GM23248 (cell line): ENCODE data around the gene COPS6. TPM values are rescaled to one million over a fixed set of nuclear protein-coding genes. Genes with fewer than 3 reads are reported as not detected.
A peak's percentile ranks its signal among the peaks of the same experiment; 100 is the strongest.

ENCODE experiments used
- DNase-seq: peaks from one replicate; pipeline ENCODE4 v3.0.0-alpha.2; 2015
- H2AFZ ChIP-seq: fragments of 200-600 bp; sonication (generic); 2 replicates; pipeline ENCODE4 v1.6.1; 2016; ENCODE audit warnings: antibody characterized with exemption
- H3F3A ChIP-seq: fragments of 200-600 bp; sonication (generic); 2 replicates; pipeline ENCODE4 v1.6.1; 2016; ENCODE audit warnings: mild to moderate bottlenecking, antibody characterized with exemption, mixed run types; ENCODE audit not compliant: insufficient read depth
- H3K27ac ChIP-seq: fragments of 200-600 bp; sonication (generic); 2 replicates; pipeline ENCODE4 v1.5.1; 2016; ENCODE audit warnings: mild to moderate bottlenecking
- H3K27me3 ChIP-seq: fragments of 200-600 bp; sonication (generic); replicated peaks from 2 replicates; pipeline ENCODE4 v1.6.1; 2016; ENCODE audit warnings: mild to moderate bottlenecking; ENCODE audit not compliant: insufficient read depth
- H3K36me3 ChIP-seq: fragments of 200-600 bp; sonication (generic); 2 replicates; pipeline ENCODE4 v1.6.1; 2016; ENCODE audit warnings: low read depth, mild to moderate bottlenecking
- H3K4me1 ChIP-seq: fragments of 200-600 bp; sonication (generic); 2 replicates; pipeline ENCODE4 v1.6.1; 2016; ENCODE audit warnings: mild to moderate bottlenecking; ENCODE audit not compliant: insufficient read depth
- H3K4me2 ChIP-seq: fragments of 200-600 bp; sonication (generic); one replicate; pipeline ENCODE4 v1.6.1; 2016; ENCODE audit warnings: mild to moderate bottlenecking; ENCODE audit not compliant: unreplicated experiment
- H3K4me3 ChIP-seq: fragments of 200-600 bp; sonication (generic); 2 replicates; pipeline ENCODE4 v1.5.1; 2016; ENCODE audit warnings: mild to moderate bottlenecking
- H3K79me2 ChIP-seq: fragments of 200-600 bp; sonication (generic); 2 replicates; pipeline ENCODE4 v1.6.1; 2016; ENCODE audit warnings: mild to moderate bottlenecking; ENCODE audit not compliant: insufficient read depth
- H3K9ac ChIP-seq: fragments of 200-600 bp; sonication (generic); 2 replicates; pipeline ENCODE4 v1.6.1; 2016; ENCODE audit warnings: mild to moderate bottlenecking
- H3K9me2 ChIP-seq: fragments of 200-600 bp; sonication (generic); 2 replicates; pipeline ENCODE4 v1.6.1; 2016; ENCODE audit warnings: mixed run types, mild to moderate bottlenecking, moderate library complexity; ENCODE audit not compliant: insufficient read depth
- H3K9me3 ChIP-seq: fragments of 200-600 bp; sonication (generic); one replicate; pipeline ENCODE4 v1.6.1; 2017; ENCODE audit warnings: low read depth
- H4K20me1 ChIP-seq: fragments of 200-600 bp; sonication (generic); 2 replicates; pipeline ENCODE4 v1.6.0; 2016; ENCODE audit not compliant: insufficient read depth
- EZH2 ChIP-seq: fragments of 200-600 bp; sonication (generic); IDR thresholded peaks from 2 replicates; pipeline ENCODE4 v1.6.1; 2018; ENCODE audit warnings: antibody characterized with exemption, mild to moderate bottlenecking; ENCODE audit not compliant: insufficient read depth, poor library complexity, severe bottlenecking
- EZH2phosphoT487 ChIP-seq: fragments of 200-600 bp; sonication (generic); IDR thresholded peaks from 2 replicates; pipeline ENCODE4 v1.6.1; 2018; ENCODE audit warnings: antibody characterized with exemption, moderate library complexity, mild to moderate bottlenecking, low read depth; ENCODE audit not compliant: insufficient read depth
- WGBS, 2 experiments: methylation state at CpG; one replicate each; pipeline ENCODE4 v1.1.6; 2015 to 2017; ENCODE audit warnings: low lambda C conversion rate in 2 of 2, low coverage in 1 of 2; ENCODE audit errors: missing lambda C conversion rate in 2 of 2; 5-methylcytosine and 5-hydroxymethylcytosine counted together
- in situ Hi-C: fragments of 300-500 bp; cut with MboI; formaldehyde crosslinking; loops from 2 replicates; pipeline ENCODE4 v1.15.0; 2020
- polyA plus RNA-seq: library from polyadenylated mRNA; unstranded; fragments of >200 nt; fragmentation: Nextera tagmentation; extraction: Ambion mirVana; gene quantifications from 2 replicates; pipeline ENCODE4 v1.2.1, GENCODE V29; 2016
- total RNA-seq: library from RNA; depleted of rRNA; stranded (reverse); fragments of >200 nt; shearing (Covaris generic); gene quantifications from 2 replicates; pipeline ENCODE4 v1.2.3, GENCODE V29; 2014

The COPS6 gene
- total and polyA plus RNA-seq, 2 experiments from 2014 or later = 79.1 to 214 TPM

DNA sequence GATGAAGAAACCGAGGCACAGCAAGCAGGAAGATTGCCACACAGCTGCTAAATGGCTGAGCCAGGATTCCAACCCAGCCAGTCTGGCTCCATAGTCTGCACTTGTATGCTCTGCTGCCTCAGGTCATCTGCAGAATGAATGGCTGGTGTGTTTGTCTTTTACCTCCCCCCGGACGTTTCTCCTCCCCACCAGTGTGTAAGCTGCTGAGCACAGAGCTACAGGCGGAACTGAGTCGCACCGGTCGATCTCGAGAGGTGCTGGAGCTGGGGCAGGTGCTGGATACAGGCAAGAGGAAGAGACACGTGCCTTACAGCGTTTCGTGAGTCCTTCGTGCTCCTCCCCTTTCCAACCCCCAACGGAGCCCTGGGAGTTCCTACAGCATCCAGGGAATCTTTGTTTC, 33.3 kb downstream of the COPS6 start:
- no peak overlapping the region for H3K4me3 ChIP-seq
- 82 to 85% methylated on average over 13 of the region's 13 CpGs for WGBS, 2 experiments
- TF ChIP-seq EZH2 (no peak), EZH2phosphoT487 (no peak)
- no peak overlapping the region for H3K4me2 ChIP-seq
- peaks cover 10% of the 10 kb centered on the region; the same call in 1 of the 2 replicates for H3K4me1 ChIP-seq
- DNase-seq = no peak
- no peaks in the 10 kb centered on the region for H3K9me2 ChIP-seq
- H3K9me3 ChIP-seq = no peaks in the 10 kb centered on the region
- in situ Hi-C loops = no loop called here
- no peak overlapping the region for H2AFZ ChIP-seq
- no peak overlapping the region for H3K27ac ChIP-seq
- H4K20me1 ChIP-seq = no peaks in the 10 kb centered on the region
- H3K36me3 ChIP-seq = no peaks in the 10 kb centered on the region
- peaks cover 45% of the 10 kb centered on the region for H3K79me2 ChIP-seq
- H3K9ac ChIP-seq = no peak overlapping the region
- no peaks in the 10 kb centered on the region for H3K27me3 ChIP-seq
- H3F3A ChIP-seq = peaks cover 8% of the 10 kb centered on the region

DNA sequence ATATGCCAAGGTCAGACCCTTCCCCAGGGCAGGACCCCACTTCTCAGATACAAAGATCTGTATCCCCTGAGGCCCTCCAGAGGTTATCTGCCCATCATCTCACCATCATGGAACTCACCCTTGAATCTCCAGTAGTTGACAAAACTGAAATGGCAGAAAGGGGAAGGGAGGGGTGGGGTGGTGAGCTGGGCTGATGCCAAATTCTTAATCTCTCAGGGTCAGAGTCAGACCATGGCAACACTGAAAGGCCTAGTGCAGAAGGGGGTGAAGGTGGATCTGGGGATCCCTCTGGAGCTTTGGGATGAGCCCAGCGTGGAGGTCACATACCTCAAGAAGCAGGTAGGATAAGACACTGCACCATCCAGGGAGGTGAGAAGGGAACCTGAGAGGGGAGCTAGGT, 33.8 kb downstream of the COPS6 start:
- in situ Hi-C loops = no loop called here
- 92 to 100% methylated on average over 1 of the region's 1 CpG for WGBS, 2 experiments
- Histone ChIP-seq H3K4me3 (no peak overlapping the region), H3K9me3 (no peaks in the 10 kb centered on the region), H3K36me3 (no peaks in the 10 kb centered on the region), H3K4me2 (no peak overlapping the region), H3K27me3 (no peaks in the 10 kb centered on the region), H3K9ac (no peak overlapping the region), H3K79me2 (peaks cover 45% of the 10 kb centered on the region), H2AFZ (no peak overlapping the region), H3F3A (peaks cover 8% of the 10 kb centered on the region), H3K4me1 (peaks cover 10% of the 10 kb centered on the region; the same call in 1 of the 2 replicates), H3K9me2 (no peaks in the 10 kb centered on the region), H3K27ac (no peak overlapping the region), H4K20me1 (no peaks in the 10 kb centered on the region)
- DNase-seq = no peak
- no peak for TF ChIP-seq EZH2phosphoT487
- no peak for TF ChIP-seq EZH2

DNA sequence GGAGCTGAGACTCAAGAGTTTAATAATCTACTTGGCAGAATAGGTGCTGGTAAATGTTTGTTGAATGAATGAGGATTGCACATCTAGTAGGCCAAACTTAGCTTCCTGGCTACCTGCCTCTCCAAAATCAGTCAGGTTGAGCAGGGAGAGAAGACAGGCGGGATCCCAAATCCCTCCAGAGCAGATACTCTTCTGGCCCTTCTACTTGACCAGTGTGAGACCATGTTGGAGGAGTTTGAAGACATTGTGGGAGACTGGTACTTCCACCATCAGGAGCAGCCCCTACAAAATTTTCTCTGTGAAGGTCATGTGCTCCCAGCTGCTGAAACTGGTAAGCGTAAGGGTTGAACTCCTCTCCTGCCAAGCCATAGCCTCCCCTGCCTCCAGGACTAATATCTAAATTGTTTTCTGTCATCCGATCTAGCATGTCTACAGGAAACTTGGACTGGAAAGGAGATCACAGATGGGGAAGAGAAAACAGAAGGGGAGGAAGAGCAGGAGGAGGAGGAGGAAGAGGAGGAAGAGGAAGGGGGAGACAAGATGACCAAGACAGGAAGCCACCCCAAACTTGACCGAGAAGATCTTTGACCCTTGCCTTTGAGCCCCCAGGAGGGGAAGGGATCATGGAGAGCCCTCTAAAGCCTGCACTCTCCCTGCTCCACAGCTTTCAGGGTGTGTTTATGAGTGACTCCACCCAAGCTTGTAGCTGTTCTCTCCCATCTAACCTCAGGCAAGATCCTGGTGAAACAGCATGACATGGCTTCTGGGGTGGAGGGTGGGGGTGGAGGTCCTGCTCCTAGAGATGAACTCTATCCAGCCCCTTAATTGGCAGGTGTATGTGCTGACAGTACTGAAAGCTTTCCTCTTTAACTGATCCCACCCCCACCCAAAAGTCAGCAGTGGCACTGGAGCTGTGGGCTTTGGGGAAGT, 35.8 kb downstream of the COPS6 start:
- Histone ChIP-seq H4K20me1 (no peaks in the 10 kb centered on the region), H3K9ac (no peak overlapping the region), H3K4me3 (no peak overlapping the region), H3K9me2 (no peaks in the 10 kb centered on the region), H3K9me3 (no peaks in the 10 kb centered on the region), H3F3A (peaks cover 8% of the 10 kb centered on the region), H2AFZ (no peak overlapping the region), H3K27ac (no peak overlapping the region), H3K4me1 (peaks cover 4% of the 10 kb centered on the region; the same call in 1 of the 2 replicates), H3K4me2 (no peak overlapping the region), H3K36me3 (no peaks in the 10 kb centered on the region), H3K27me3 (no peaks in the 10 kb centered on the region), H3K79me2 (peaks cover 31% of the 10 kb centered on the region)
- WGBS, 2 experiments = 91 to 95% methylated on average over 4 of the region's 4 CpGs
- in situ Hi-C loops = no loop called here
- no peak for DNase-seq
- TF ChIP-seq EZH2phosphoT487 (no peak), EZH2 (no peak)

DNA sequence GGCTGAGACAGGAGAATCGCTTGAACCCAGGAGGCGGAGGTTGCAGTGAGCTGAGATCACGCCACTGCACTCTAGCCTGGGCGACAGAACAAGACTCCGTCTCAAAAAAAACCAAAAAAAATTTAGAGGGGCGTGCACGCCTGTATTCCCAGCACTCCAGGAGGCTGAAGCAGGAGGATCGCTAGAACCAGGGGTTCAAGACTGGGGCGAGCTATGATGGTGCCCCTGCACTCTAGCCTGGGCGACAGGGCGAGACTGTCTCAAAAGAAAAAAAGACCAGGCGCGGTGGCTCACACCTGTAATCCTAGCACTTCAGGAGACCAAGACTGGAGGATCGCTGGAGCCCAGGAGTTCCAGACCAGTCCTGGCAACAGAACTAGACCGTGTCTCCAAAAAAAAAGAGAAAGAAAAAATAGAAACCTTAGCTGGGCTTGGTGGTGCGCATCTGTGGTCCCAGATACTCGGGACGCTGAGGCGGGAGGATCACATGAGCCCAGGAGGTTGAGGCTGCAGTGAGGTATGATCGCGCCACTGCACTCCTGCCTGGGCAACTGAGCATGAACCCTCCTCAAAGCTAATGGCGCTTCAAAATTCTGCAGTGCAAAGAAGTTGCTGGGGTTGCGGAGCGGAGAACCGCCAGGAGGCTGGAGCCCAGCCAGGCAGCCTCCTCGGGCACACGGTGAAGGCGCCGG, 37.6 kb downstream of the COPS6 start:
- Histone ChIP-seq H3K36me3 (no peaks in the 10 kb centered on the region), H3K79me2 (peaks cover 22% of the 10 kb centered on the region), H3K9me2 (no peaks in the 10 kb centered on the region), H3F3A (peaks cover 4% of the 10 kb centered on the region; the same call in 1 of the 2 replicates), H3K27ac (peak overlapping the region; percentile 97), H3K27me3 (no peaks in the 10 kb centered on the region), H4K20me1 (no peaks in the 10 kb centered on the region), H3K9ac (peak overlapping the region; percentile 94), H3K4me1 (peaks cover 2% of the 10 kb centered on the region; the same call in 1 of the 2 replicates), H2AFZ (peak overlapping the region; percentile 95), H3K4me3 (peak overlapping the region; percentile 99), H3K9me3 (no peaks in the 10 kb centered on the region), H3K4me2 (peak overlapping the region; percentile 99)
- peak; percentile 12 for DNase-seq
- WGBS, 2 experiments = 5 to 6% methylated on average over 29 of the region's 29 CpGs
- TF ChIP-seq EZH2phosphoT487 (no peak), EZH2 (no peak)
- in situ Hi-C loops = no loop called here
